GM23338 (cell line): ENCODE measurements around the gene ITGB7.

ENCODE experiments used
- CREB1 ChIP-seq: fragments of 250-450 bp; sonication (Bioruptor Pico); IDR thresholded peaks from 2 replicates; pipeline ENCODE4 v1.5.0; 2020; ENCODE audit warnings: low read depth, mild to moderate bottlenecking, moderate library complexity
- CTCF ChIP-seq, 2 experiments: fragments of 200-600 bp in 1 of 2; sonication (generic) in 1 of 2; conservative IDR thresholded peaks; 2 replicates each; pipeline versions ENCODE4 v1.5.1 to v1.6.1; 2016 to 2017; ENCODE audit warnings: antibody characterized with exemption in 2 of 2, low read depth in 2 of 2, mild to moderate bottlenecking in 2 of 2, moderate library complexity in 1 of 2
- EZH2 ChIP-seq: fragments of 200-600 bp; sonication (generic); IDR thresholded peaks from one replicate; pipeline ENCODE4 v1.8.0; 2017; ENCODE audit warnings: antibody characterized with exemption, mild to moderate bottlenecking, low read depth; ENCODE audit not compliant: unreplicated experiment
- EZH2phosphoT487 ChIP-seq: fragments of 200-600 bp; sonication (generic); IDR thresholded peaks from one replicate; pipeline ENCODE4 v1.8.1; 2018; ENCODE audit warnings: antibody characterized with exemption; ENCODE audit not compliant: unreplicated experiment
- JUNB ChIP-seq: IDR thresholded peaks from one replicate; pipeline ENCODE4 v1.6.1; 2016; ENCODE audit warnings: antibody characterized with exemption; ENCODE audit not compliant: unreplicated experiment
- POLR2AphosphoS5 ChIP-seq: IDR thresholded peaks from 2 replicates; pipeline ENCODE4 v1.6.1; 2016; ENCODE audit warnings: antibody characterized with exemption, low read depth
- REST ChIP-seq: IDR thresholded peaks from one replicate; pipeline ENCODE4 v1.6.1; 2018; ENCODE audit warnings: antibody characterized with exemption; ENCODE audit not compliant: unreplicated experiment

GRCh38 chr12:53160000-53160399, 47.1 kb downstream of the ITGB7 start:
- TF ChIP-seq CTCF (conservative IDR thresholded peaks at IDR 0.05; ENCODE audit: low read depth in 2 of 2) = no peak
- no peak for TF ChIP-seq EZH2
- TF ChIP-seq POLR2AphosphoS5 = no peak
- TF ChIP-seq JUNB = no peak
- no peak for TF ChIP-seq REST
- TF ChIP-seq CREB1 (CRISPR knock-in tag) = no peak
- TF ChIP-seq EZH2phosphoT487 = no peak
